ENCODE measurements around the gene ARSI.

ARSI gene

GRCh38 chr5:150293091-150293941, 9.4 kb downstream of the ARSI start:
- DNase-seq (ENCODE audit: low read depth in 3 of 3): no peak

DNA sequence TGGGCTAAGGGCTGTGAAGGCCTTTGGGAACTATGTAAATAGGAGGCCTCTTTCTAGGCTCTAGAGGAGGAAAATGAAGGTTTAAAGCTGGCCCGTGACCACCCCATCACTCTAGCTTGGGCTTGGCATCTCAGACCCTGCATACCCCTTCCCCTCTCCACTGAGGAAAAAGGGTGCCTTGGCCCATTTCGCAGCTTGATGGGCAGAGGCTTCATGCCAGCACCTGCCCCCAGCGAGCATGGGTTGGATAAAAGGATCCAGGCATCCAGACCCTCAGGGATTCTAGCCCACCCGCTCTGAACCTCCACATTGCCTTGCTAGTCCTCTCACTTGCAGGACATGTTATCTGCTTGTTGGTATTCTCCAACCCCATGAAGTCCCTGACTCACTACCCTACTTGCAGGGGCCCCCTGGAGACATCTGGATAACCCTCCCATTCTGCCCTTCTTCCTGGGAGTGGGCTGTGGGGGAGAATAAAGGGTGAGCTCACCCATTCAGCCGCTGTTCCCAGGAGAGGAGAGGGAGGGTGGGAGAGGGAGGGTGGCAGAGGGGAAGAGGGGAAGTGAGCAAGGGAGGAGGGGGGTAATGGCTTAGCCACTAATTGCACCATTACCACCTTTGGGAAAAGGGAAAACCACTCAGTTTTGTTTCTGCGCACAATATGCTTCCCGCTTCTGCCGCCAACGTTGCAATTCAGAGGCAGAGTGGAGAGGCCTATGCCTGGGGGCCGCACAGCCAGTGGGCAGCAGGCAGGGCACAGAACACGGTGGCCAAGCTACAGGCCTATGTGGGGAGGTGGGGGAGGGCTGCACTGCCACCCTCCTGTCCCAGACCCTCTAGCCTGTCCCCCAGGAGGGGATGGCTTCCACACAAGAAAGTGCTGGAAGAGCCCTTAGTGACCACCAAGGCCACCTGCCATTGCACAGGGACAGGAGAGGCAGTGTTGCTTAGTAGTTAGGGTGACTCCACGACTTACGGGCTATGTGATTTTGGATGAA, 11.0 kb downstream of the ARSI start:
- no peak for DNase-seq (ENCODE audit: low read depth in 3 of 3)

DNA sequence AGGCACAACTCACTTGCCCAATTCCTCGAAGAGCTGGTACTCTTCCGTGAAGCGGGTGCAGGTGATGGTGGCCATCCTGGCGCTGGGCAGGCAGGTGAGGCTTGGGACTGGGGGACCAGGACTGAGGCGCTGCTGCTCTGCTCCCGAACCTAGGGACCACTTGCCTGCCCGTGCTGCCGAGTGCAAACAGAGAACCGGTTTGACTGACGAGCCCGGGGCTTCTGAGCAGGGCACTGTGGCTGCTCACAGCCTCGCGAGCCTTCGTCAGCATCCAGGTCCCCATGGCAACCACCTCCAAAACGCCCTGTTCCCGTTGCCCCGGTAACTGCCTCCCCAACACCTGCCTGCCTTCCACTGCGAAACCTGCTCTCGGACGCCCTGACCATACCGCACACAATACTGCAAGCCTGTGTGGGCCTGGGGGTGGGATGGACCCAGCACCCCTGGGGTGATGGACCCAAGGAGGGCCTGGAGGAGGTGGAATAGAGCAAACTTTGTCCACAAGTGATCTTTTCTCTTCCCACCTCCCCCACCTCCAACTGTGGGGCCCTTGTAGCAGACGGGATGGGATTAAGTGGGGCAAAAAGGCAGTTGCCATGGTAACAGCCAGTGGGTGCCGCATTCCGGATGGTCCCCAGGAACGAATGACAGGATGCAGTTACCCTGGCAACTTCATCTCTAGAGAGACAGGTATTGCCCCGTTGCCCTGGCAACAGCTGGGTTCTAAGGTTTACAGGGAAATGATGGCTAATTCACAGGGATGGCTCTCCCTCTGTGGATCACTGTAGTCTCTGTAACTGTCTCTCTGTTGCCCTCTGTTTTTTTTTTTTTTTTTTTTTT, 12.9 kb downstream of the ARSI start, which contains the start of gene CAMK2A:
TSS of gene CAMK2A (minus strand) at position 223 of the 840 bp plus-strand sequence. CDS start at position 75, 148 bp downstream.
- DNase-seq (ENCODE audit: low read depth in 3 of 3): no peak

DNA sequence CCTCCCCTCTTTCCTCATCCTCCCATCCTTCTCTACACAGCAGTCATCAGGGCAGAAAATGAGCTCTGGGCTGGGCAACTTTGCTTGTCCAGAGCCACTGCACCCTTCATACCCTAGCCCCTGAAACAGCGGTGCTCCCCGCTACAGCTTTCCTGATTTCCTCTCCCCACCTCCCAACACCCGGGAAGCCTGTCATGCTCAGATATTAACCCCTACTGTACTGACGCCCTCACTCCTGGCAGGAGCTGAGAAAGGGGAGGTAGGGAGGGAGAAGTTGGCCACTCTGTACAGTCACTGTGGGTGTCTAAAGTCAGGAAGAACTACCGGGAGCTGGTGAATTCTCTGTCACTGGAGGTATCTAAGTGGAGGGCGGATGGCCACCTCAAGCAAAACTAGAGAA, 13.9 kb downstream of the ARSI start:
- no peak for DNase-seq (ENCODE audit: low read depth in 3 of 3)

DNA sequence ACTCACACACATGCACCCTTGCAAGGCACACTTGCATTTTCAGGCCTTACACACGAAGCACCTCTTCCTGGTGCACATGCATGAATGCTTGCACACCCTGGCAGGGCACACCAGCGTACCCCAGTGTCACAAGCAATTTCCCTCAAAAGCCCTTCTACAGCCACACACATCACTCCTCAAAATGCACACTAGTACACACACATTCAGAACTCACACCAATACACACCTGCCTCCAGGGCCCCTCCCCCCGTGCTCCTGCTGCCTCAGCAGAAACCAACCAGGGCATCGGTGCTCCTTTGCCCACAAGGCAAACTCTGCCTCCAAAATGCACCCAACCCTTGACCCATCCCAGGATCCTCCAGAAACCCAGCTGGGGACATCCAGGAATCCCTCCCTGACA, 14.3 kb downstream of the ARSI start:
- DNase-seq (ENCODE audit: low read depth in 3 of 3): no peak

DNA sequence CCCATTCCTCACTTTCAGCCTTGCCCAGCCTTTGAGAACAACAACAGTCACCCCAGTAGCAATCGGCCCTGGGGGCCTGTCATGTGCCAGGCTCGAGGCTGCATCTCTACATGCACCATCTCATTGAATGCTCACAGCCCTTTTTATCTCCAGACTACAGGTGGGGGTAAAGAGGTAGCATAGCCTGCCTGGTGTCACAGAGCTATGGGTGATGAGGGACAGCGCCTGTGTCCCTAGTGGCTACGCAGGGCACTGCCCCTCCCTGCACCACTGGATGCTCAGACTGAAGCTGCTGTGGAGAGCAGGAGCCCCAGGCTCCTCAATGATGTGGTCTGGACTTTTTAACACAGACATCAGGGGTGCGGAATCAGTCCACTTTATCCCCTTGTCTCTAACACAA, 15.9 kb downstream of the ARSI start:
- no peak for DNase-seq (ENCODE audit: low read depth in 3 of 3)

GRCh38 chr5:150285114-150285513, 17.6 kb downstream of the ARSI start:
- no peak for DNase-seq (ENCODE audit: low read depth in 3 of 3)

DNA sequence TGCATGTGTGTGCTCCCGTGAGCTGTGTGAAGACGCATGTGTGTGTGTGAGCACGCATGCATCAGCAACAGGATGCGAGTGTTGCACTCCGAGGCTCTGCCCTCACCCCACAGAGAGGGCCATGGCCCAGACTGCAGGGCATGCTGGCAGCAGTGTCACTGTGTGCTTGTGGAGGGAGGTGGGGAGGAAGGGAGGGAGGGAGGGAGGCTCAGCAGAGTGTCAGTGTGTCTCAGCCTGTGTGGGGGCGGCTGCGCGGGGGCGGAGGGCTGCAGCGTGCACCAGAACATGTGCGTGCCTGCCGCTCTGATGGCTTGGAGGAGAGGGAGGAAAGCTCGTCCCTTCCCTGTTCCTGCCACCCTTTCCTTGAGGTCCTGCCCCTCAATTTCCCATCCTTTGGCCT, 18.4 kb downstream of the ARSI start:
- DNase-seq (ENCODE audit: low read depth in 3 of 3): no peak

GRCh38 chr5:150283904-150284303, 18.8 kb downstream of the ARSI start:
- DNase-seq (ENCODE audit: low read depth in 3 of 3): no peak

DNA sequence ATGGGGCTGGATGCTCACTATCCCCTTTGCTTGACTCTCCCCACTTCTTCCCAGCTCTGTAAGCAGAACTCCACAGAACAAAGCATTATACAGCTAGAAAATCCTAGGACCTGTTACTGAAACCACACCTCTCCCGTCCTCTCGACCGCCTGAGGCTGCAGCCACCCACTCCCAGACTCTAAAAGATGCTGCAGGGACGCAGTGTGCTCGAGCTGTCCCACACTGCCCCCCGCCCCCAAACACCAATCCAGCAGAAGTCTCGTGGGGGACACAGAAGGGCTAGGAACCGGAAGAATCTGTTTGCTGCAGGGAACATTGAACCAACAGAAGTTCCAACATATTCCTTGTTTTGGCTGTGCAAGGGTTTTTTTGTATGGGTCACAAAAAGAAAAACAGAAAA, 20.7 kb downstream of the ARSI start:
- no peak for DNase-seq (ENCODE audit: low read depth in 3 of 3)

- no peak for DNase-seq (ENCODE audit: low read depth in 3 of 3)
Measured at GRCh38 chr5:150279330-150280020, 23.2 kb downstream of the ARSI start.

- no peak for DNase-seq (ENCODE audit: low read depth in 3 of 3)
Measured at GRCh38 chr5:150278916-150279315, 23.8 kb downstream of the ARSI start.

GRCh38 chr5:150278046-150278730, 24.5 kb downstream of the ARSI start:
- DNase-seq (ENCODE audit: low read depth in 3 of 3): no peak

- DNase-seq (ENCODE audit: low read depth in 3 of 3): no peak
Measured at GRCh38 chr5:150277043-150277442, 25.7 kb downstream of the ARSI start.

- no peak for DNase-seq (ENCODE audit: low read depth in 3 of 3)
Measured at GRCh38 chr5:150274811-150275210, 27.9 kb downstream of the ARSI start.

GRCh38 chr5:150272531-150272930, 30.2 kb downstream of the ARSI start:
- DNase-seq (ENCODE audit: low read depth in 3 of 3): no peak

DNA sequence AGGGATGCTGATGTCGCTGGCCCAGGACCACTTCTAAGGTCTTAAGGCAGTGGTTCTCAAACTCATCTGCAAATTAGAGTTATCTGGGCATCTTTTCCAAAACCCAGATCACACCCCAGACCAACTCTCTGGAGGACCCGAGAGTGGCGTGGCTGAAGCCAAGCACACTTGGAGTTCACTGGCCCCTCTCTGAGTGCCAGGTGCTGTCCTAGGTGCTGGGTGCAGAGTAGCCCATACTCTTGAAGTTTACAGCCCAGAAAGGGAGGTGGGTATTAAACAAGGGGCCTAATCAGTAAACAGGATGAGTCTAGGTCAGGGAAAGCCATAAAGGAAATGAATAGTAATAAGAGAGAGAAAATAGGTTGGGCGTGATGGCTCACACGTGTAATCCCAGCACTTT, 30.8 kb downstream of the ARSI start:
- no peak for DNase-seq (ENCODE audit: low read depth in 3 of 3)

- DNase-seq (ENCODE audit: low read depth in 3 of 3): no peak
Measured at GRCh38 chr5:150271296-150271692, 31.4 kb downstream of the ARSI start.

GRCh38 chr5:150270541-150271295, 32.0 kb downstream of the ARSI start:
- no peak for DNase-seq (ENCODE audit: low read depth in 3 of 3)

GRCh38 chr5:150266871-150267291, 35.8 kb downstream of the ARSI start:
- DNase-seq (ENCODE audit: low read depth in 3 of 3): no peak

Measured in stimulated activated CD4-positive, alpha-beta T cell treated with anti-CD3 and anti-CD28 coated beads, TNF-alpha, amount 100 ng/mL, for 48 hours (primary cell).